HG03196 (cell line): ENCODE data around the gene ME3.
"Not testable (repeated sequence)": the region's sequence is repeated elsewhere in the genome, so short reads cannot be mapped to it uniquely, and the experiment has no call there.

Experiments used
- ATAC-seq: cut with Tn5 transposase; IDR thresholded peaks from one replicate; pipeline ENCODE4 v1.9.1; 2021; ENCODE audit not compliant: unreplicated experiment

The ME3 gene

GRCh38 chr11:86444981-86445380, 227.4 kb downstream of the ME3 start:
- ATAC-seq, result no peak

- no peak for ATAC-seq
Observed at GRCh38 chr11:86443415-86443814, 229.0 kb downstream of the ME3 start.

DNA sequence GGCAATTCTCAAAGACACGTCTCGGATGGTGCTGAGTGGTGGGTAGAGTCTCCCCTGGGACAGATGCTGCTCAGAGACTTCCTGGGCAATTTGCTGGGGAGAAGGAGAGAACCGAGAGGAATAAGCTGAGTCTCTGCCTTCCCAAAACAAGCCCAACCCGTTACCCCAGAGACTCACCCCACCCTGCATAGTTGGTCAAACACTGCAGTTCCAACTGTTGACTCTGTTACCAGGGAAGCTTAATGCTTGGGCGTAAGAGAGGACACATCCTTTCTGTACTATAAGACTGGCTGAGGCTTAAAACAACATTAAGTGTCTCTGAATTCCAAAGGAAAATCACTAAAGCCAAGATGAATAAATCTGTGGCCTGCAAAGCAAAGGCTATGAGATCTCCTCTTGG, 229.6 kb downstream of the ME3 start:
- ATAC-seq, result no peak

GRCh38 chr11:86442420-86442819, 230.0 kb downstream of the ME3 start:
- ATAC-seq, result no peak

DNA sequence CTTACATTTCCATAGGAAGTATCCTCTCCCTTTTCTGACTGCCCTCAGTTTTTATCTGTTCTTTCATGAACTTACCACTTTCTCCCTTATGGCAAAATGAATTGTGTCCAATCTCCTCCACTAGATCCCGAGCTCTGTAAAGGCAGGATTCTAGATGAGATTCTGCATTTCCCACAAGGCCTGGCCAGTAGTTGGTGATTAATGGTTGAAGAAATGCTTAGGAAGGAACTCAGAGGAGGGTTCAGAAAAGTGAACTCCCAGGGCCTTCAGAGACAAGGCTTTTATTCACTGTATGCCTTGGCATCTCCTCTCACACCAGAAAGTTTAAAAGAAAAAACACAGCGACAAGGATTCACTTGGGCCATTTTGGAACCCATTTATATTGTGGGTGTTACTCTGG, 231.6 kb downstream of the ME3 start:
- ATAC-seq, result no peak

DNA sequence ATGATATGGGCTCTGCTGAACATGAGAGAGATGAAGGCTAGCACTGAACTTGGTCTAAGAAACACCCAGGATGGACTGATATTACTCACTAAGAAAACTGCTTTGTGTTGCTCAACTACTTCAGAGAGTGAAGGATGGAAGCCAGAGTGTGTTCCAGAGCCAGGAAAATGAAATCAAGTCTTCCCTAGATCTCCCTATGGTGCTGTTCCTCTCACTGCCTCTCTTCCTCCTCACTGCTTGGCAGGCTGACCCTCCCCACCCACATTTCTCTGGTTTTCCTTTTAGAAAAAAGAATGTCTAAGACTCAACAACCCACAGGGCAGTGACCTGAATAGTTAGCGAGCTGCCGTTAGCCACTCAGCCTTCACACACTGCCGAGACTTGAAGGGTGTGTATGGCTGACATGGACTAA, 232.1 kb downstream of the ME3 start:
- no peak for ATAC-seq

- no peak for ATAC-seq
Observed at GRCh38 chr11:86438685-86439084, 233.7 kb downstream of the ME3 start.

GRCh38 chr11:86435711-86436110, 236.7 kb downstream of the ME3 start:
- no peak for ATAC-seq

GRCh38 chr11:86433361-86434095, 238.9 kb downstream of the ME3 start:
- not testable (repeated sequence) for ATAC-seq

GRCh38 chr11:86431258-86431657, 241.2 kb downstream of the ME3 start:
- no peak for ATAC-seq

DNA sequence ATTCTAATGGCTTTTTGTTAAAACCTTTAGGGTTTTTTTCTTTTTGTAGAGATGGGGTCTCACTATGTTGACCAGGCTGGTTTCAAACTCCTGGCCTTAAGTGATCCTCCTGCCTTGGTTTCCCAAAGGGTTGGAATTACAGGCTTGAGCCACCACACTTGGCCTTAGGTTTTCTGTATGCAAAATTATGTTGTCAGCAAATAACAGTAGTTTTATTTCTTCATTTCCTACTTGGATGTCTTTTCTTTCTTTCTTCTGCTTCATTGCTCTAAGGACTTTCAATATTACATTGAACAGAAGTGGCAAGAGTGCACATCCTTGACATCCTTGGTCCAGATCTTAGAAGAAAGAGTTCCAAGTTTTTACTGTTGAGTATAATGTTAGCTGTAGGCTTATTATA, 245.0 kb downstream of the ME3 start:
- ATAC-seq, result no peak

DNA sequence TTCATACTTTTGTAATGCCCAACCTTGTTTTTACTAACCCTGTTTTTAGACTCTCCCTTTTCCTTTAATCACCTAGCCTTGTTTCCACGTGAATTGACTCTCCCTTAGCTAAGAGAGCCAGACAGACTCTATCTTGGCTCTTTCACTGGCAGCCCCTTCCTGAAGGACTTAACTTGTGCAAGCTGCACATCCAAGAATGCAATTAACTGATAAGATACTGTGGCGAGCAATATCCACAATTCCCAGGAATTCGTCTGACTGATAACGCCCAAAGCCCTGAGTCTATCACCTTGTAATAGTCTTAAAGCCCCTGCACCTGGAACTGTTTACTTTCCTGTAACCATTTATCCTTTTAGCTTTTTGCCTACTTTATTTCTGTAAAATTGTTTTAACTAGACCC, 248.9 kb downstream of the ME3 start:
- not testable (repeated sequence) for ATAC-seq

DNA sequence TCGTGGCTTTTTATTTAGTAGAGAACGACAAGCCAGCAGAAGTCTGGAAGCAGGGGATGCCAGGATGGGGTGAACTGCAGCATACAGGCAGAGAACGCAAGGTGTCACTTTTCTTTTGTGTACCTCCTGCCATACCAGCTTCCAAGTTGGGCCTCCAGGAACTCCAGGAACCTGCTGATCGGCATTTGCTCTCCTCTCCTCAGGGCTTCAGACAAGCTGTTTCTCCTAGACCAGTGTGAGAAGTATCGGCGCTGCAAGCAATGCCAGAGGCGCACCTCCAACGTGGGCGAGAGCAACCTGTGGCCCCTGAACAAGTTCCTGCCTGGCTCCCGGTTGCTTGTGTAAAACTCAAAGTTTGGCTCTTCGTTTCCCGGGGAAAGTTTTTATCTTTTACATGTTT, 250.0 kb downstream of the ME3 start:
- ATAC-seq, result no peak

DNA sequence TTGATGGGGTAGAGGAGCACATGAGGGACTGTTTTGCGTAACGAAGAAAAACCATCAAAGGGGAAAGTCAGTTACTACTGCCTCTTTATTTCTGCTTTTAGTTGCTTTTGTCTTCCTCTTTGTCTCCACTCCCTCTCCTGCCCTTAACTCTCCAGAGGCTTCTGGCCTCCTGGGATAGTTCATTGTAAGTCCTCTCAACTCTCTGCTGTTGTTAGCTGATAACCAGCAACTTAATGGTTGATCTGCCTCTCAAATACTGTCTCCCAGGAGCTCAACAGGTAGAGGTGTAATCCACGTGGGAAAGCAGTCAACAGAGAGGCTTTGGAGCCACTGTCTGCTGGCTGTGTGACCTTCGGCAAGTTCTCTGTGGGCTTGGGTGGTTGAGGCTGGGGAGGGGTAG, 250.5 kb downstream of the ME3 start:
- no peak for ATAC-seq

GRCh38 chr11:86418917-86419316, 253.5 kb downstream of the ME3 start:
- no peak for ATAC-seq

GRCh38 chr11:86418513-86418912, 253.9 kb downstream of the ME3 start:
- ATAC-seq, result no peak

- no peak for ATAC-seq
Observed at GRCh38 chr11:86418106-86418505, 254.3 kb downstream of the ME3 start.

GRCh38 chr11:86416951-86417350, 255.5 kb downstream of the ME3 start:
- not testable (repeated sequence) for ATAC-seq

- ATAC-seq, result no peak
Observed at GRCh38 chr11:86416494-86416893, 255.9 kb downstream of the ME3 start.

DNA sequence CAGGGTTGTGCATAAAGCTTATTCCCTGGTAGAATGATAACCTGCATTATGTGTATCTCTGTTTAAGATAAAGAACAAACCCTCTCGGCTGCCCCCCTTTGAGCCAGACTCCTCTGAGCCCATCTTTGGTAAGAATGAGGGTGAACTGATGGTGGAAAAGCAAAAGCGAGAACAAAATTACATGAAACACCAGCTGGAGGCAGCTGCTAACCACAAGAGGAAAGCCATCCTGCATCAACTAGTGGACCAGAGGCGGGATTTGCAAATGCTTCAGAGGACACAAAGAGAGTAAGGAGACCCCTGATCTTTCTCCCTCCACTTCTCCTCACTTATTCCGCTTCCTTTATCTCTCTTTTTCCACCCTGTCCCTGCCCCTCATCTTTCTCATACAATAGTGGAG, 257.4 kb downstream of the ME3 start:
- no peak for ATAC-seq

- ATAC-seq, result no peak
Observed at GRCh38 chr11:86414032-86414431, 258.4 kb downstream of the ME3 start.

- no peak for ATAC-seq
Observed at GRCh38 chr11:86408845-86409244, 263.6 kb downstream of the ME3 start.

DNA sequence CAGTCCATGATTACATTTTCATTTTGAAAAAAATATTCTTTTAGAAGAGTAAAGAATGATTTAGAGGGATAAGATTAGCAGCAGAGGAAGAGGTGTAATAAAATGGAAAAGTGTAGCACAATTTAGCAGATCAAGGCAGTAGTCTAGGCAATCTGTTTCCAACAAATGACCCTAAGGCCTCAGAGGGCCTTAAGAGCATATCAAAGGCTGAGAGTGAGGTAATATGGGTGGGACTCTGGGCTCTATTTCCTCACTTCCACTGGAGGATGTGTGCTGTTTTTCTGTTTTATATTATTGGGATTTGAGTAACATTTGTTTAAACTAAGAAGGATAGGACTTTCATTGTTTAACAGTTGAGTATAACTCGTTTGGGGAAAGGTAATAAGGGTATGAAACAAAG, 269.0 kb downstream of the ME3 start:
- ATAC-seq, result no peak
